WTC11 (cell line): ENCODE measurements around the gene PCDH1. TPM values are rescaled to one million over a fixed set of nuclear protein-coding genes. Genes with fewer than 3 reads are reported as not detected.

Source experiments
- ATAC-seq: fragments of 200-7000 bp; cut with Tn5 transposase; 2 replicates; pipeline ENCODE4 v1.10.0; 2021; ENCODE audit warnings: mild to moderate bottlenecking, moderate library complexity
- CTCF ChIA-PET: fragments of 300-600 bp; sonication (Branson Sonifier 250); formaldehyde crosslinking; loops from one replicate; lab custom pipeline; 2021; ENCODE audit warnings: antibody characterized with exemption; lab: Charles Lee
- POLR2A ChIA-PET: fragments of 350-600 bp; sonication (Branson Sonifier 250); formaldehyde crosslinking; loops from one replicate; lab custom pipeline; 2021; ENCODE audit warnings: antibody characterized with exemption; lab: Charles Lee
- DNase-seq: peaks from one replicate; pipeline ENCODE4 v3.0.0; 2021; ENCODE audit warnings: low spot score
- H3K27ac Mint-ChIP-seq: 2 replicates; pipeline ENCODE4 v1.8.0; 2021; ENCODE audit warnings: mixed read lengths
- H3K27me3 Mint-ChIP-seq: 2 replicates; pipeline ENCODE4 v1.8.0; 2021; ENCODE audit warnings: low read depth, mild to moderate bottlenecking, moderate library complexity, mixed read lengths
- H3K36me3 Mint-ChIP-seq: 2 replicates; pipeline ENCODE4 v1.8.0; 2021; ENCODE audit warnings: mixed read lengths
- H3K4me1 Mint-ChIP-seq: 2 replicates; pipeline ENCODE4 v1.8.0; 2022; ENCODE audit warnings: mixed read lengths
- H3K4me3 Mint-ChIP-seq: 2 replicates; pipeline ENCODE4 v1.8.0; 2021; ENCODE audit warnings: mild to moderate bottlenecking, moderate library complexity, mixed read lengths
- H3K9me3 Mint-ChIP-seq: 2 replicates; pipeline ENCODE4 v1.8.0; 2021; ENCODE audit warnings: mixed read lengths
- ELF4 ChIP-seq: sonication (generic); formaldehyde crosslinking; IDR thresholded peaks from 2 replicates; pipeline ENCODE4 v1.8.1; 2022; ENCODE audit warnings: low read depth, mild to moderate bottlenecking, moderate library complexity, missing genetic modification reagents
- FOXK1 ChIP-seq: sonication (generic); formaldehyde crosslinking; IDR thresholded peaks from 2 replicates; pipeline ENCODE4 v1.8.0; 2022; ENCODE audit warnings: mild to moderate bottlenecking, moderate library complexity, missing genetic modification reagents
- GTF2I ChIP-seq: fragments of 250-450 bp; sonication (Bioruptor Pico); conservative IDR thresholded peaks from 2 replicates; pipeline ENCODE4 v1.4.0; 2021; ENCODE audit warnings: mild to moderate bottlenecking
- MXD4 ChIP-seq: fragments of 250-450 bp; sonication (Bioruptor Pico); IDR thresholded peaks from 2 replicates; pipeline ENCODE4 v1.8.0; 2021; ENCODE audit warnings: mild to moderate bottlenecking, moderate library complexity, borderline replicate concordance
- MYBL2 ChIP-seq: sonication (generic); formaldehyde crosslinking; IDR thresholded peaks from 2 replicates; pipeline ENCODE4 v1.8.1; 2023; ENCODE audit warnings: mild to moderate bottlenecking, moderate library complexity, missing genetic modification reagents
- TEAD1 ChIP-seq: sonication (generic); formaldehyde crosslinking; IDR thresholded peaks from 2 replicates; pipeline ENCODE4 v1.8.0; 2022; ENCODE audit warnings: mild to moderate bottlenecking, missing genetic modification reagents
- total RNA-seq: library from RNA; stranded (reverse); gene quantifications from 3 replicates; pipeline ENCODE4 v1.2.3, GENCODE V29; 2021
- TF ChIP-seq, protein P1 (sequence below): sonication (generic); formaldehyde crosslinking; conservative IDR thresholded peaks from 2 replicates; pipeline ENCODE4 v1.8.1; 2023; ENCODE audit warnings: mild to moderate bottlenecking, low read depth, missing genetic modification reagents, moderate library complexity
- TF ChIP-seq, protein P2 (sequence below): fragments of 250-450 bp; sonication (Bioruptor Pico); conservative IDR thresholded peaks from 2 replicates; pipeline ENCODE4 v1.9.0; 2021; ENCODE audit warnings: mild to moderate bottlenecking
- TF ChIP-seq, protein P3 (sequence below): sonication (generic); formaldehyde crosslinking; IDR thresholded peaks from 2 replicates; pipeline ENCODE4 v1.8.0; 2022; ENCODE audit warnings: mild to moderate bottlenecking, missing genetic modification reagents
- TF ChIP-seq, protein P4 (sequence below): sonication (generic); formaldehyde crosslinking; IDR thresholded peaks from 2 replicates; pipeline ENCODE4 v1.8.0; 2022; ENCODE audit warnings: mild to moderate bottlenecking, missing genetic modification reagents

PCDH1 gene
- total RNA-seq, 1 experiment from 2014 or later = 105 TPM

DNA sequence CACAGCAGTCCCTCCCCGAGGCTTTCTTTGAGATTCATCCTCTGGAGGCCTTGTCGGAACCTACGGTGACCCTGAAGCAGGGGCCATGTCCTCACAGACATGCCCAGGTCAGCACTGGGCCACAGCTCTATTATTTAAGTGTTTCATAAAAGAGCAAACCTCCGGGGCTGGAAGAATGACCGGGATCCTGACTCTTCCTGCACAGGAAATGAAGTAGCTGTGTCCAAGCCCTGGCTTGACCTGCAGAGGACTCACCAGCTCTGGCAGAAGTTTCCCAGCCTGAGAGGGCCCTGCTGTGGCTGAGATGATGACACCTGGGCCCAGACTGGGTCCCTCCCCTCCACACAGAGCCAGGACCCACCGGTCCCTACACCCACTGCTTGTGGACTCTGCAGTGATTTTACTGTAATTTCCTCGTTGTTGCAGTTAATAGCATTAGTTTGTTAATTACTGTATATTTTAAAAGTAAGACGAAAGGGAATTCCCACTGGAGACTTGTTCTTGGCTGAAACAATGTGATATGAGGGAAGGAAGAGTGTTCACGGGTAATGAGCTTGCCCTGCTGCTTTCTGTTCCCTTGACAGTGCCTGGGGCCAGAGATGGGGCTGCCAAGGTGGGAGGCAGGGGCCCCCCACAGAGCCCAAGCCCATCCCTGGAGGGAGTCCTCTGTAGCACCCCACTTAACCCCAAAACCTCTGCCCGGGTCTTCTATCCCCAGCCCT is 72.2 kb downstream of the PCDH1 start:
- ATAC-seq (no peak), DNase-seq (no peak)
- H3K4me1 Mint-ChIP-seq = peaks cover 75% of the 10 kb centered on the region
- no peaks in the 10 kb centered on the region for H3K9me3 Mint-ChIP-seq
- TF ChIP-seq, protein P1, sequence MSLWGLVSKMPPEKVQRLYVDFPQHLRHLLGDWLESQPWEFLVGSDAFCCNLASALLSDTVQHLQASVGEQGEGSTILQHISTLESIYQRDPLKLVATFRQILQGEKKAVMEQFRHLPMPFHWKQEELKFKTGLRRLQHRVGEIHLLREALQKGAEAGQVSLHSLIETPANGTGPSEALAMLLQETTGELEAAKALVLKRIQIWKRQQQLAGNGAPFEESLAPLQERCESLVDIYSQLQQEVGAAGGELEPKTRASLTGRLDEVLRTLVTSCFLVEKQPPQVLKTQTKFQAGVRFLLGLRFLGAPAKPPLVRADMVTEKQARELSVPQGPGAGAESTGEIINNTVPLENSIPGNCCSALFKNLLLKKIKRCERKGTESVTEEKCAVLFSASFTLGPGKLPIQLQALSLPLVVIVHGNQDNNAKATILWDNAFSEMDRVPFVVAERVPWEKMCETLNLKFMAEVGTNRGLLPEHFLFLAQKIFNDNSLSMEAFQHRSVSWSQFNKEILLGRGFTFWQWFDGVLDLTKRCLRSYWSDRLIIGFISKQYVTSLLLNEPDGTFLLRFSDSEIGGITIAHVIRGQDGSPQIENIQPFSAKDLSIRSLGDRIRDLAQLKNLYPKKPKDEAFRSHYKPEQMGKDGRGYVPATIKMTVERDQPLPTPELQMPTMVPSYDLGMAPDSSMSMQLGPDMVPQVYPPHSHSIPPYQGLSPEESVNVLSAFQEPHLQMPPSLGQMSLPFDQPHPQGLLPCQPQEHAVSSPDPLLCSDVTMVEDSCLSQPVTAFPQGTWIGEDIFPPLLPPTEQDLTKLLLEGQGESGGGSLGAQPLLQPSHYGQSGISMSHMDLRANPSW = 0 out of 2 replicates have a peak, but pooled peaks have one; percentile 37
- TF ChIP-seq, protein P2, sequence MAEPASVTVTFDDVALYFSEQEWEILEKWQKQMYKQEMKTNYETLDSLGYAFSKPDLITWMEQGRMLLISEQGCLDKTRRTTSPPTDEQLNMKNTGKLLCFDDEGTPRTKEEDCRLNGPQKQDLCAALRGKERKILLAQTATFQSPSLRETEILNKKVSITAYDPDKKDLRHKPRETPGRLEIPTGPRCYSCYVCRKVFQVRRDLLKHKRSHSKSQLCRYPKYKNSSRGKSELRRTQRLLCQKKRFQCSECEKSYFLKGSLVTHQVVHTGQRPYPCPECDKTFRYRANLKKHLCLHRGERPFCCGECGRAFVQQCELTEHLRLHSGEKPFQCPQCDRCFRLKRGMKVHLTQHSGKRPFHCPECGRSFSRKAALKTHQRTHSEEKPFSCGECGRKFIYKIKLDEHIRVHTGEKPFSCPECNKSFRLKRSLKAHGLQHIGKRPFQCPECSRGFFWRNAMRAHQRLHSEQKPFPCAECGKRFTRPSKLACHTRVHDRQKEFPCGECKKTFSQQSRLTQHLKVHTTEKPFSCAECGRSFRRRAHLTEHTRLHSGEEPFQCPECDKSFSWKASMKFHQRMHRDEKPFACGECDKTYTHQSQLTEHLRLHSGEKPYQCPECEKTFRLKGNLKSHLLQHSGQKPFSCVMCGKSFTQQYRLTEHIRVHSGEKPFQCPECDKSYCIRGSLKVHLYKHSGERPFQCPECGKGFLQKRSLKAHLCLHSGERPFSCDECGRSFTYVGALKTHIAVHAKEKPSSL (CRISPR knock-in tag) = no peak
- TF ChIP-seq MXD4 (CRISPR knock-in tag) = no peak
- TF ChIP-seq ELF4 = no peak
- no peak for TF ChIP-seq MYBL2 (CRISPR knock-in tag)
- TF ChIP-seq GTF2I (CRISPR knock-in tag) = no peak
- TF ChIP-seq, protein P3, sequence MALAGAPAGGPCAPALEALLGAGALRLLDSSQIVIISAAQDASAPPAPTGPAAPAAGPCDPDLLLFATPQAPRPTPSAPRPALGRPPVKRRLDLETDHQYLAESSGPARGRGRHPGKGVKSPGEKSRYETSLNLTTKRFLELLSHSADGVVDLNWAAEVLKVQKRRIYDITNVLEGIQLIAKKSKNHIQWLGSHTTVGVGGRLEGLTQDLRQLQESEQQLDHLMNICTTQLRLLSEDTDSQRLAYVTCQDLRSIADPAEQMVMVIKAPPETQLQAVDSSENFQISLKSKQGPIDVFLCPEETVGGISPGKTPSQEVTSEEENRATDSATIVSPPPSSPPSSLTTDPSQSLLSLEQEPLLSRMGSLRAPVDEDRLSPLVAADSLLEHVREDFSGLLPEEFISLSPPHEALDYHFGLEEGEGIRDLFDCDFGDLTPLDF (CRISPR knock-in tag) = no peak
- TF ChIP-seq, protein P4, sequence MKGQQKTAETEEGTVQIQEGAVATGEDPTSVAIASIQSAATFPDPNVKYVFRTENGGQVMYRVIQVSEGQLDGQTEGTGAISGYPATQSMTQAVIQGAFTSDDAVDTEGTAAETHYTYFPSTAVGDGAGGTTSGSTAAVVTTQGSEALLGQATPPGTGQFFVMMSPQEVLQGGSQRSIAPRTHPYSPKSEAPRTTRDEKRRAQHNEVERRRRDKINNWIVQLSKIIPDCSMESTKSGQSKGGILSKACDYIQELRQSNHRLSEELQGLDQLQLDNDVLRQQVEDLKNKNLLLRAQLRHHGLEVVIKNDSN (CRISPR knock-in tag) = no peak
- TF ChIP-seq, all 79 proteins: peak for 1
- Mint-ChIP-seq H3K27me3 (peaks cover 3% of the 10 kb centered on the region; the same call in 1 of the 2 replicates), H3K36me3 (no peaks in the 10 kb centered on the region), H3K27ac (peak overlapping the region; percentile 56; the same call in 1 of the 2 replicates), H3K4me3 (no peak overlapping the region)
- ChIA-PET CTCF (interaction anchor here (0.6 to 20.5 kb wide), 16 partner anchors 8 to 169 kb away, joined by 3 to 406 read pairs (median 4); partner anchors contain the start of genes HDAC3, PCDH1 and RELL2), POLR2A (interaction anchor here (1.0 to 2.0 kb wide), 3 partner anchors 11 to 49 kb away, joined by 3 to 7 read pairs (median 4); no protein-coding TSS in a partner anchor)

DNA sequence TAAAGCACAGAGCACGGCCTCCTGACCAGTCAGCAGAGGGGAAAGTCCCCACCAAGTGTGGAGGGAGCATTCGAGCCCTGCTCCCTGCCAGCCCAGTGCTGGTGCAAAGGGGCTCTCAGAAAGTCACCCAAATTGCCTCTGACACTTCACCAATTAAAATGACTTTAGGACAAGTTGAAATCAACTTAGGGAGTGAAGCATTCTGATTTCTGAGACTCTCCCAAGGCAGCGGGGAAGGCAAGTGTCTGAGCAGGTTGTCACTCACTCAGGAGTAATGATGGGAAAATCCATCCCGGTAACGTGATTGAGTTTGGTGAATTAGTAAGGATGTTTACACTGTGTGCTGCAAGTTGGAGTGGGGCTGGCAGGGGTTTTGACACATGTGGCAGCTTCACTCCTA is 73.7 kb downstream of the PCDH1 start:
- DNase-seq = no peak
- POLR2A ChIA-PET = no interaction called here
- Mint-ChIP-seq H3K9me3 (no peaks in the 10 kb centered on the region), H3K4me1 (peaks cover 68% of the 10 kb centered on the region), H3K4me3 (no peak overlapping the region), H3K36me3 (no peaks in the 10 kb centered on the region), H3K27ac (peak overlapping the region; percentile 88; the same call in 1 of the 2 replicates), H3K27me3 (peaks cover 3% of the 10 kb centered on the region; the same call in 1 of the 2 replicates)
- CTCF ChIA-PET = interaction anchor here (0.7 to 20.5 kb wide), 11 partner anchors 7 to 186 kb away, joined by 3 to 406 read pairs (median 5); partner anchors contain the start of genes DIAPH1 and PCDH1
- TF ChIP-seq FOXK1 (CRISPR knock-in tag) (0 out of 2 replicates have a peak, but pooled peaks have one; percentile 4), TEAD1 (no peak)
- TF ChIP-seq, protein P2 (CRISPR knock-in tag) = no peak
- ATAC-seq = peak; percentile 31

Other genes starting within 250 kb of the PCDH1 start
- gene HDAC3, start 241.6 kb downstream of the PCDH1 start, total RNA-seq = 84.7 to 96.2 TPM (median 94.5 TPM) in 3 replicates
- gene RELL2, start 241.4 kb downstream of the PCDH1 start, total RNA-seq = 19.3 to 23.8 TPM (median 21.4 TPM) in 3 replicates
- 43.6 to 50.3 TPM (median 44.8 TPM) in 3 replicates for gene FCHSD1, start 227.0 kb downstream of the PCDH1 start, total RNA-seq
- gene ARAP3, start 196.2 kb downstream of the PCDH1 start, total RNA-seq = 51.2 to 60.4 TPM (median 53.4 TPM) in 3 replicates
- 79.3 to 83.8 TPM (median 81.5 TPM) in 3 replicates for gene DELE1, start 45.5 kb upstream of the PCDH1 start, total RNA-seq
- gene PCDH12, start 79.8 kb upstream of the PCDH1 start, total RNA-seq = 0.02 to 0.33 TPM in 2 of 3 replicates, not detected in the other
- 17.0 to 22.6 TPM (median 20.5 TPM) in 3 replicates for gene RNF14, start 90.7 kb upstream of the PCDH1 start, total RNA-seq
- 54.8 to 67.3 TPM (median 62.9 TPM) in 3 replicates for gene GNPDA1, start 134.6 kb upstream of the PCDH1 start, total RNA-seq
- gene NDFIP1, start 230.4 kb upstream of the PCDH1 start, total RNA-seq = 26.4 to 27.6 TPM (median 26.6 TPM) in 3 replicates